NOMO-1 treated with DMSO at 0.1 percent for 48 hours (cell line): ENCODE measurements around the gene BBLN.
"Not testable (repeated sequence)": the region's sequence is repeated elsewhere in the genome, so short reads cannot be mapped to it uniquely, and the experiment has no call there.

Experiments used
- DNase-seq: peaks from one replicate; lab custom pipeline; 2025; ENCODE audit not compliant: unreplicated experiment; lab: John Stamatoyannopoulos, UW

BBLN gene

DNA sequence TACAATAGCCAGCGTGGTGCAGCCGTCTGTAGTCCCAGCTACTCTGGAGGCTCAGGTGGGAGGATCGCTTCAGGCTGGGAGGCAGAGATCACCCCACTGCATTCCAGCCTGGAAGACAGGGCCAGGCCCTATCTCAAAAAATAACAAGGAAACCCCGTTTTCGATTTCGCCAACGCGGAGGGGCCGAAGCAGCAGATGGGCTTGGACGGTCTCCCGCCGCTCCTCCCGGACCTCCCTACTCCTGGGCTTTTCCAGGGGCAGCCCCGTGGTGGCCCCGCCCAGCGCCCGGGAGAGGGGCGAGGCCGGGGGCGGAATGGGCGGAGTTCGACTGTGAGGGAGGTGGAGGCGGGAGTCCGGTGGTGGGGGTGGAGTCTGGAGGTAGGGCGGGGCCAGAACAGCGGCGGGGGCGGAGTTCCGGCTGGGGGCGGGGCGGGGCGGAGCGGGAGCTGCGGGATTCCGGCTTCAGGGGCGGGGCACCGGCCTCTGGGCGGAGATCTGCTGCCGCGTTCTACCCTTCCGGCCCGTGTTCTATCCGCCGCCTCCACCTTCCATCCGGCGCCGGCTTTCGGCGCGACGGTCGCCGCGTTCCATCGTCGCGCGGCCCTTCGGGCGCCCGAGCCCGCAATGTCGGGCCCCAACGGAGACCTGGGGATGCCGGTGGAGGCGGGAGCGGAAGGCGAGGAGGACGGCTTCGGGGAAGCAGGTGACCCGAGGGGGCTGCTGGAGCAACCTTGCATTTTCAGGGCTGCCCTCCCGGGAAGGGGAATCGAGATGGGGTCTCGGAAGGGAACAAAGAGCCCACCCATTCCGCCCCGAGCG, at the start of gene BBLN:
BBLN (plus strand) TSS at position 482 of the 819 bp plus-strand sequence; CDS start at position 625, 143 bp downstream.
- peak; percentile 87 for DNase-seq

DNA sequence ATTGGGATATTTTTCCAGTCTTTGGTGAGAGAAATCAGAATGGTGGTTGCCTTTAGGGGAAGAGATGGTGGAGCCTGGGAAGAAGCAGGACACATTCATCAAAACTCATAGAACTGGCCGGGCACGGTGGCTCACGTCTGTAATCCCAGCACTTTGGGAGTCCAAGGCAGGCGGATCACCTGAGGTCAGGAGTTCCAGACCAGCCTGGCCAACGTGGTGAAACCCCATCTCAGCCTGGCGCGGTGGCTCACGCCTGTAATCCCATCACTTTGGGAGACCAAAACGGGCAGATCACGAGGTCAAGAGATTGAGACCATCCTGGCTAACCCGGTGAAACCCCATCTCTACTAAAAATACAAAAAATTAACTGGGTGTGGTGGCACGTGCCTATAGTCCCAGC, 48.3 kb upstream of the BBLN start:
- DNase-seq = not testable (repeated sequence)

DNA sequence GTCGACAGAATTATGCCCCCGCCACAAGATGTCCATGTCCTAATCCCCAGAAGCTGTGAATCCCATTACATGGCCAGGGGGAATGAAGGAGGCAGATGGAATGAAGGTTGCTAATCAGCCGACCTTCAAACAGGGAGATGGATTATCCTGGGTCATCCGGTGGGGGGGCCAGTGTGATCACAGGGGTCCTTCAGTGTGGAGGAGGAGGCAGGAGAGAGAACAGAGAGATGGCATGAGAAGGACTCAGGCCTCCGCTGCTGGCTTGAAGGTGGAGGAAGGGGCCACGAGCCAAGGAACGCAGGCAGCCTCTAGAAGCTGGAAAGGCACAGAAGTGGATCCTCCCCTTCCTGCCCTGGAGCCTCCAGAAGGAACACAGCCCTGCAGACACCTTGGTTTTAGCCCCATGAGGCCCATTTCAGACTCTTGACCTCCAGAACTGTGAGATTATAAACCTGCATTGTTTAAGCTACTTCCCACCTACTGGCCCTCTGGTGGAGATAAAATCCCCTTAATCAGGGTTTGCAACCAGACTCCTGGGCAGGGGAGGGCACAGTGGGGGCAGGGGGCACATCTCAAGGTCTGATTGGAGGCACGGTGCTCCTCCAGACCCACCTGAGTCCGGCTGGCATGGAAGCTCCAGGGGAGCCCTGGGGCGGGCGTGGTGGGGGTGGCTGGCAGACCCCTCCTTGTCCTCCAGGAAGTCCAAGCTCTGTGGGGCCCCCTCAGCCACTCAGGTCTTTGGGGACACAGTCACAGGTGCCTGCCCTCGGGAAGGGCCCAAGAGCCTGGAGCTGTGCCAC, 46.3 kb upstream of the BBLN start:
- DNase-seq = no peak

DNA sequence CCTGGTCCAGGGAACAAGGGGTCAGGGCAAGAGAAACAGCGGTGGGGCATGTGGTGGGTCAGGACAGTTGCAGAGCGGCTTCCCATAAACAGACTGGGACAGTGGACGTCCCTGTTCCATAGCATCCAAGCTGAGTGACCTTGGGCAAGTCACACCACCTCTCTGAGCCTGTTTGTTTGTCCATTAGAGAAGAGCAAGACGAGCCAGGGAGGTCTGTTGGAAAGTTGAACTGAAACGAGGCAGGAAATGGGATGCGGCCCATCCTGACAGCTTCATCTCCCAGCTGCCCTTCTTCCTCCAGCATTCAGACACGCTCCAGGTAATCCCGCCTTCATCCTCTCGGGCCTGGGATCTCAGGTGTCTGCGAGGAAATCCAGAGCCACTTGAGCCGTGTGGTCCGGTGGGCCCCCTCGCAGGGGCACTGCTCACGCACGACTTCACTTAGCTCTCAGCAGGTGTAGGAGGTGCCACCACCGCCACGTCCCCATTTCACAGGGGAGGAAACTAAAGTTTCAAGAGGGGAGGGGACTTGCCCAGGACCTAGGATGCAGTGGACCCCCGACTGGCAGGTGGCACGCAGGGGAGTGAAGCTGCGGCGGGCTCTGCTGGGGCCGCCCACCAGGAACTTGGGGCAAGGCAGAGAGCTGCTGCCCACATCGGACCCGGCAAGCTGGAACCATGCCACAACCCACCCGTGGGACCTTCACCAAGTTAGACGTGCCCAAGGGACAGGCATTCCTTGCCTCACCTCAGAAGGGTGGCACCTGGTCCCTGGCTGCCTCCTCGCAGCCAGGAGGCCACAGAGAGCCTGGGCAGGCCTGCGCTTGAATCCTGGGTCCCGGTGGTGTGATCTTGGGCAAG, 45.5 kb upstream of the BBLN start:
- no peak for DNase-seq

- DNase-seq = no peak
These were observed 44.6 kb upstream of the BBLN start for GRCh38 chr9:128115187-128116103.

- DNase-seq = no peak
These were observed 43.7 kb upstream of the BBLN start for GRCh38 chr9:128116104-128117083.

- DNase-seq = peak; percentile 73
These were observed 42.2 kb upstream of the BBLN start for GRCh38 chr9:128117613-128118471.

DNA sequence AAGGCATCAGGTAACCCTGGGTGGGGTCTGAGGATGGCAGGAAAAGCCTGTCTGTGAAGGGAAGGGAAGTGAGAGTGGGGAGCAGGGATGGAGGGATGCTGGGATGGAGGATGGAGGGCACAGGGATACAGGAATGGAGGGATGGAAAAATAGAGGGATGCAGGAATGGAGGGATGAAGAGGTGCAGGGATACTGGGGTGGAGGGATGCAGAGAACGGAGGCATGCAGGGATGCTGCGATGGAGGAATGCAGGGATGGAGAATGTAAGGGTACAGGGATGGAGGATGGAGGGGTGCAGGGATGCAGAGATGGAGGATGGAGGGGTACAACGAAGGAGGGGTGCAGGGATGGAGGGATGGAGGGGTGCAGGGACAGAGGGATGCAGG, 41.6 kb upstream of the BBLN start:
- no peak for DNase-seq

- DNase-seq = no peak
These were observed 40.9 kb upstream of the BBLN start for GRCh38 chr9:128118971-128119665.

GRCh38 chr9:128120061-128120740, 39.9 kb upstream of the BBLN start:
- no peak for DNase-seq

DNA sequence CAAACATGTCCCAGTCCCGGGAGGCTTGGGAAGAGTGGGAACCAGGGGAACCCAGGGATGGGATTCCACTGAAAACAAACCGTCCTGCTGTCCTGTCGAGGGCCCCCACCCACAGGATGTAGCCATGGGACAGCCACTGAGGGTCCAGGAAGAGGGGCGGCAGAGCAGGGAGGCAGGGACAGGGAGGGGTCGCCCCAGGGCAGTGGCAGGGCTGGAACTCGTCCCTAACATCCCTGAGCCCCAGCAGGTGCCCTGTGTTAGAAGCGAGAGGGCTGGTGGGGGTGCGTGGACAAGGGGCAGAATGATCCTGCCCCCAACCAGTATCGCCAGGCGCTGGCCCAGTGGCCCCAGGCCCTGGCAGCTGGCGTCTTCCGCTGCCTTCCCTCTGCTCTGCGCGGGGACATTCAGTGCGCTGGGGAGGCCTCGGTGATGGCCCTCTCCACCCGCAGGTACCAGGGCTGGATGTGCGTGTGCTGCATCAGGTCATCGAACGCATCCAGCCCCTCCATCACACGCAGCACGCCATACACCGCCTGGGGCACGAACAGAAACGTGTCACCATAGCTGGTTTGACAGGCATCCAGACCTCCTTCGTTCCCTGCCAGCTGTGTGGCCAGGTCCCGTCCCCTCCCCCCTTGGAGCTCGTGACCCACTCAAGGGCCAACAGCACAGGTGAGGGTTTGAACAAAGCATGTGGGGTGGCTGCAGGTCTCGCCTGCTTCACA, 39.2 kb upstream of the BBLN start:
- DNase-seq = no peak

- no peak for DNase-seq
These were observed 38.6 kb upstream of the BBLN start for GRCh38 chr9:128121466-128121810.

DNA sequence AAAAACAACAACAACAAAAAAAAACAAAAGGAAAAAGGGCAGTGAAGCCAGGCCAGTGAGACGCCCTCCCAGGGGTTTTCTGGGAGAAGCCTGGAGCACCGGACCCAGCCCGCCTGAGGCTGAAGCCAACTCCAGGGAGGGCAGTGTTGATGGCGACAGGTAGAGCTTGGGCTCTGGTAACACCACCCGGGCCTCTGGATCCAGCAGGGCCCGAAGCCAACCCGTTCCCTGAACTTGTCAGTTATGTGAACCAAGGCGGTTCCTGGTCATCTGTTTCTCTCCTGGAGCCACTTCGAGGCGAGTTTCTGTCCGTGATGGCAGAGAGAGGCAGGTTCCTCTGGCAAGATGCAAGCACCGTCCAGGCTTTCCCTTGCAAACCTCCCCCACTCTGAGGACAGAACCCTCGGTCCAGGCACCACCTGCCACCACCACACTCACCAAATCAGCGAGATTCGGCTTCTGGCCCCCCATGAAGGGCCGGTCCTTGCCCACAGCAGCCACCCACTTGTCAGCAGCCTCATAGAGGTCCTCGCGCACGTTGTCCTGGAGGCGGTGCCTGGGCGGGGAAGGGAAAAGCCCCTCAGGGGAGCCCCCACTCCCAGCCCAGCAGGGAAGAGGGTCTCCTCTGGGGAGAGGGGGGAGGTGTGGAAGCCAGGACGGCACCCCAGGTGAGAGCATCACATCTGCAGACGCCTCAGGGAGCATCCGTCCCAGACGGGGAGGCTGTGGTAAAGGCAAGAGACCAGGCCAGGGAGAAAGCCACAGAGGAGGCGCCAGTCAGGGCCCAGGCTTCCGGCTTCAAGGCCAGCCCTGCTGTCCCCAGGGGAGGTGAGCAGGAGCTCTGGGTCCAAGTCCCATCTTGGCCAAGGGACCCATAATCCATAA, 37.9 kb upstream of the BBLN start:
- DNase-seq = no peak

- DNase-seq = no peak
These were observed 37.3 kb upstream of the BBLN start for GRCh38 chr9:128122809-128123175.

DNA sequence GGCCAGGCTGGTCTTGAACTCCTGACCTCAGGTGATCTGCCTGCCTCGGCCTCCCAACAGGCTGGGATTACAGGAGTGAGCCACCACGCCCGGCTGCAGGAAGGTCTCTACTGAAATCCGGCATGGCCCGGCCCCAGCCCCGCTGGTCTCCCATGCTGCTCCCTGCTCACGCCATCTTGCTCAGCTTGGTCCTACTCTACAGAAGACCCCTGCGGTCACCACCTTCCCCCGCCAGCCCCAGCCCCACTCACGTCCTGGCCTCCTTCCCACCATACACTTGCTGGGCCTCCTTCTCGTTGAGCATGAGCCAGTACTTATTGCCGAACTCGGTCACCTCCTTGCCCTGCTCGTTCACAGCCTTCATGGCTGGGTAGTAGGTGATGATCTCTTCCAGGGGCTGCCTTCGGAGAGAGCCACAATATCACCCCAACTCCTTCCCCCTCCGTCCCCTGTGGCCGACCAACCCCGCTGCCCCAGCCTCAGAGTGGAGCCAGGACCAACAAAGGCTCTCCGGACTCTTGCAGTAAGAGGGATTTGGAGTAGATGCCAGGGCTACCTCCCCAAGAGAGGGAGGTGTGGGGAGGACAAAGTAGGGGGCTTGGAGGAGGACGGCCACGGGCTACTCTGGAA, 36.5 kb upstream of the BBLN start:
- DNase-seq = no peak
